Natural killer cell (primary cell): ENCODE measurements around the gene PRKAG2. TPM values are rescaled to one million over a fixed set of nuclear protein-coding genes. Genes with fewer than 3 reads are reported as not detected.

Source experiments
- ATAC-seq, 3 donors: fragments of 150-1000 bp in 2 of 3; fragments of 200-7000 bp in 1 of 3; cut with Tn5 transposase; 1 replicate in 1 of 3; 2 replicates in 2 of 3; pipeline ENCODE4 v1.10.0; 2021; ENCODE audit warnings: mild to moderate bottlenecking in 2 of 3, moderate library complexity in 2 of 3
- DNase-seq, 2 donors: peaks; one replicate each; pipeline versions ENCODE4 v3.0.0 to v3.0.0-alpha.2; 2013 to 2021; ENCODE audit warnings: mixed read lengths in 1 of 2
- H3K27ac ChIP-seq: one replicate; pipeline ENCODE4 v1.5.1; 2013; ENCODE audit warnings: mild to moderate bottlenecking, low read length
- H3K27me3 ChIP-seq: one replicate; pipeline ENCODE4 v1.6.1; 2013; ENCODE audit warnings: low read length; ENCODE audit not compliant: control insufficient read depth, insufficient read depth
- H3K36me3 ChIP-seq: one replicate; pipeline ENCODE4 v1.6.1; 2013; ENCODE audit warnings: low read length; ENCODE audit not compliant: control insufficient read depth, insufficient read depth
- H3K4me1 ChIP-seq: one replicate; pipeline ENCODE4 v1.6.1; 2013; ENCODE audit warnings: low read length; ENCODE audit not compliant: control insufficient read depth, insufficient read depth
- H3K4me3 ChIP-seq: one replicate; pipeline ENCODE4 v1.5.1; 2013; ENCODE audit warnings: low read length
- H3K9me3 ChIP-seq: one replicate; pipeline ENCODE4 v1.6.1; 2013; ENCODE audit warnings: low read length; ENCODE audit not compliant: control insufficient read depth, insufficient read depth
- H3K27ac Mint-ChIP-seq, 2 donors: one replicate each; pipeline ENCODE4 v1.8.0; 2022; ENCODE audit warnings: mild to moderate bottlenecking in 2 of 2, mixed read lengths in 2 of 2, moderate library complexity in 1 of 2
- H3K27me3 Mint-ChIP-seq, 2 donors: one replicate each; pipeline ENCODE4 v1.8.0; 2022; ENCODE audit warnings: low read depth in 2 of 2, mixed read lengths in 2 of 2
- H3K36me3 Mint-ChIP-seq: one replicate; pipeline ENCODE4 v1.8.0; 2022; ENCODE audit warnings: mixed read lengths
- H3K4me1 Mint-ChIP-seq, 2 donors: one replicate each; pipeline ENCODE4 v1.8.0; 2022; ENCODE audit warnings: mixed read lengths in 2 of 2
- H3K4me3 Mint-ChIP-seq: one replicate; pipeline ENCODE4 v1.8.0; 2022; ENCODE audit warnings: mild to moderate bottlenecking, moderate library complexity, mixed read lengths
- H3K9me3 Mint-ChIP-seq, 2 donors: one replicate each; pipeline ENCODE4 v1.8.0; 2022; ENCODE audit warnings: mixed read lengths in 2 of 2
- WGBS: methylation state at CpG from one replicate; pipeline ENCODE4 v1.1.7; 2013; ENCODE audit warnings: missing lambda C conversion rate; ENCODE audit not compliant: insufficient coverage; 5-methylcytosine and 5-hydroxymethylcytosine counted together
- intact Hi-C: fragments of 100-400 bp; cut with micrococcal nuclease; formaldehyde crosslinking; loops from one replicate; pipeline ENCODE4 v1.14.2; 2022
- total RNA-seq, 4 donors: library from RNA; stranded (reverse); fragments of 120-200 nt in 1 of 4; gene quantifications; one replicate each; pipeline versions ENCODE4 v1.2.3 to v1.2.4, GENCODE V29; 2013 to 2022
- TF ChIP-seq, protein P1 (sequence below): fragments of 200-600 bp; IDR thresholded peaks from one replicate; pipeline ENCODE4 v1.8.0; 2022; ENCODE audit warnings: antibody characterized with exemption

PRKAG2 gene
- total RNA-seq, 3 donors from 2014 or later (not counting 1 experiment from before 2014, with no cell fraction given), result 42.6 to 66.5 (median 64.4) TPM

DNA sequence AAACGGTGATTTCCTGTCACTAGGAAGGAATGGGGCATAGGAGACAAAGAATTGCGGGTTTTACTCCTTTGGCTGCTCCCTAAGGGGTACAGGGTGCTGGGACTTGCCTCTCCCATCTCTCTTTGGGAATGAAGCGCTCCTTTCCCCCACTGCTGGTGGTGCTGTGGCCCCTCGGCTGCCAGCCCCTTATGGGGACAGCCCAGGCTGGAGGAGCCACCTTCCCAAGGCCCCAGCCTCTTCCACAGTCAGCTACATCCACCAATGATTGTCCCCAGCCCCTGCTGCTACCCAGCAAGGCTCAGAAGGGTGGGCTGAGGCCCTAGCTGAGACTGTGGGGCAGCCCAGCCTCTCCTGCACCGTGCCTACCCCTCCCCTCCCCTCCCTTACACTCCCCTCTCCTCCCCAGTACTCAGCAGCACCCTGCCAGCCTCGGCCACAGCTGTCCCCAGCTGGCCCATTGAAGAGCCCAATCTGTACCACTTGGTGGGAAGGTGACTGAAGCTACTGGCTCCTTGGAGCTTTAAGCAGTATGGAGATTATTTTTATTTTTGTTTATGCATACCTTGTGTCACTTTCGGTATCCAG, 19.0 kb downstream of the PRKAG2 start:
- no peak overlapping the region for H3K4me3 ChIP-seq
- 88% methylated on average over 6 of the region's 7 CpGs for WGBS
- intact Hi-C loops, result no loop called here
- H3K4me1 Mint-ChIP-seq, result peaks cover 6 to 13% of the 10 kb centered on the region in 2 donors
- H3K36me3 ChIP-seq, result peaks cover 3% of the 10 kb centered on the region
- H3K27me3 ChIP-seq, result no peaks in the 10 kb centered on the region
- no peak overlapping the region for H3K4me3 Mint-ChIP-seq
- H3K36me3 Mint-ChIP-seq, result no peaks in the 10 kb centered on the region
- H3K9me3 ChIP-seq, result no peaks in the 10 kb centered on the region
- ATAC-seq (no peak), DNase-seq (no peak)
- H3K9me3 Mint-ChIP-seq, result no peaks in the 10 kb centered on the region
- TF ChIP-seq, protein P1, sequence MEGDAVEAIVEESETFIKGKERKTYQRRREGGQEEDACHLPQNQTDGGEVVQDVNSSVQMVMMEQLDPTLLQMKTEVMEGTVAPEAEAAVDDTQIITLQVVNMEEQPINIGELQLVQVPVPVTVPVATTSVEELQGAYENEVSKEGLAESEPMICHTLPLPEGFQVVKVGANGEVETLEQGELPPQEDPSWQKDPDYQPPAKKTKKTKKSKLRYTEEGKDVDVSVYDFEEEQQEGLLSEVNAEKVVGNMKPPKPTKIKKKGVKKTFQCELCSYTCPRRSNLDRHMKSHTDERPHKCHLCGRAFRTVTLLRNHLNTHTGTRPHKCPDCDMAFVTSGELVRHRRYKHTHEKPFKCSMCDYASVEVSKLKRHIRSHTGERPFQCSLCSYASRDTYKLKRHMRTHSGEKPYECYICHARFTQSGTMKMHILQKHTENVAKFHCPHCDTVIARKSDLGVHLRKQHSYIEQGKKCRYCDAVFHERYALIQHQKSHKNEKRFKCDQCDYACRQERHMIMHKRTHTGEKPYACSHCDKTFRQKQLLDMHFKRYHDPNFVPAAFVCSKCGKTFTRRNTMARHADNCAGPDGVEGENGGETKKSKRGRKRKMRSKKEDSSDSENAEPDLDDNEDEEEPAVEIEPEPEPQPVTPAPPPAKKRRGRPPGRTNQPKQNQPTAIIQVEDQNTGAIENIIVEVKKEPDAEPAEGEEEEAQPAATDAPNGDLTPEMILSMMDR, result no peak
- H3K27me3 Mint-ChIP-seq, result no peaks in the 10 kb centered on the region
- H3K27ac ChIP-seq, result no peak overlapping the region
- no peak overlapping the region for H3K27ac Mint-ChIP-seq
- peaks cover 17% of the 10 kb centered on the region for H3K4me1 ChIP-seq

DNA sequence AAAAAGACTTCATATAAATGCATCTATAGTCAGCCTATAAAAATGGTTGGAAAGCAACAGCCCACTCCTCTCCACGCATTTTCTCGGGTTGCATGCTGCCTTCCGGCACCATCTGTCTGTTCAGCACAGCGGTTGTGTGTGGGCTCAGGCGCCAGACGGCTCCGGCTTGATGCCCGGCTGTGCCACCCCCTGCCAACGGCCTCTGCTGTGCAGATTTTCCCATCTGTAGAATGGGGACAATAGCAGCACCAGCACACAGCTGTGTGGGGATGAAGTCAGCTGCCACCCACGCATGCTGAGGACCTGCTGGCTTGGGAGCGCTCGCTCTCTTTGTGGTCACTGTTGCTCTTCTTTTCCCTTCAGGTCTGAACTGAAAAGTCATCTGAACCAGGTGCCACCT, 19.5 kb downstream of the PRKAG2 start:
- intact Hi-C loops, result no loop called here
- Mint-ChIP-seq H3K27me3 (no peaks in the 10 kb centered on the region), H3K4me1 (peaks cover 11 to 18% of the 10 kb centered on the region in 2 donors), H3K27ac (no peak overlapping the region), H3K9me3 (no peaks in the 10 kb centered on the region), H3K36me3 (no peaks in the 10 kb centered on the region), H3K4me3 (no peak overlapping the region)
- ATAC-seq (no peak), DNase-seq (no peak)
- TF ChIP-seq, protein P1, result no peak
- peaks cover 20% of the 10 kb centered on the region for H3K4me1 ChIP-seq
- no peaks in the 10 kb centered on the region for H3K27me3 ChIP-seq
- no peaks in the 10 kb centered on the region for H3K9me3 ChIP-seq
- H3K27ac ChIP-seq, result no peak overlapping the region
- no peak overlapping the region for H3K4me3 ChIP-seq
- peaks cover 3% of the 10 kb centered on the region for H3K36me3 ChIP-seq
- WGBS, result 93% methylated on average over 12 of the region's 12 CpGs

DNA sequence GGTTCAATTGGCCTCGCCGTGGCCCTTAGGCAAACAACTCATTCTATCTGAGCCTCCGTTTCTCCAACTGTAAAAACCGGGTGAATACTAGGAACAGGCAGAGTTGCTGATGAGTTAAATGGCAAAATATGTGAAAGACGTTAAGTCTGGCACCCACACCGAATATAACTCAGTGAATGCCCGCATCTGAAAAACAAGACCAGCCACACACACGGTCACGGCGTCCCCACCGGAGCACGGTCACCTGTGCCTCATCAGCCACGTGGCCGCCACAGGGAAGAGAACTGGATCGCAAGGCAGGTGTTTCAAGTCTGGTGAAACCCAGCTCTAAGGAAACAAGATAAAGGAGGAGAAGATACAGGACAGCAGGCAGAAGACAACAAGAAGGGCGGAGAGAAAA, 20.4 kb downstream of the PRKAG2 start:
- no peak overlapping the region for H3K27ac ChIP-seq
- no peaks in the 10 kb centered on the region for H3K9me3 ChIP-seq
- TF ChIP-seq, protein P1, result no peak
- peaks cover 20 to 27% of the 10 kb centered on the region in 2 donors for H3K4me1 Mint-ChIP-seq
- no peaks in the 10 kb centered on the region for H3K27me3 Mint-ChIP-seq
- no peak overlapping the region for H3K27ac Mint-ChIP-seq
- no peak overlapping the region for H3K4me3 Mint-ChIP-seq
- H3K27me3 ChIP-seq, result no peaks in the 10 kb centered on the region
- ATAC-seq (no peak), DNase-seq (no peak)
- H3K9me3 Mint-ChIP-seq, result no peaks in the 10 kb centered on the region
- H3K36me3 Mint-ChIP-seq, result no peaks in the 10 kb centered on the region
- WGBS, result 89% methylated on average over 16 of the region's 16 CpGs
- intact Hi-C loops, result no loop called here
- peaks cover 3% of the 10 kb centered on the region for H3K36me3 ChIP-seq
- H3K4me1 ChIP-seq, result peaks cover 29% of the 10 kb centered on the region
- no peak overlapping the region for H3K4me3 ChIP-seq

DNA sequence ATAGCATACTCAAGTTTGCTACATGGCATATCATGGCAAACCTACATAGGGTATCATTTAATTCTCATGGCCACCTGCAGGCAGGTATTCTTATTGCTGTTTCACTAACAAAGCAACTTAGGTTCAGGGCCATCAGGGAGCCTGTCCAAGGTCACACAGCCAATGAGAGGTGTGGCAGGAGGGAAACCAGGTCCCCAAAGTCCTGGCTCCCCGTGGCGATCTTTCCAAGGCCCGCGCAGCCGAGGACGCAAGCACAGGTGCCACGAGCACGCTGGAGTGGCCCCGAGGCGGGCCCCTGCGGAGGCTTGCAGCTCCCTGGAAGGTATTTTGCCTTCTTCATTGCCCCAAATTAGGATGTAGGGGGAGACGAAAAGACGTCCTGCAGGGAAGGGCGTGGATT, 20.8 kb downstream of the PRKAG2 start:
- ATAC-seq, result no peak
- 96% methylated on average over 14 of the region's 14 CpGs for WGBS
- Mint-ChIP-seq H3K27ac (no peak overlapping the region), H3K4me1 (peaks cover 25 to 31% of the 10 kb centered on the region in 2 donors), H3K4me3 (no peak overlapping the region), H3K9me3 (no peaks in the 10 kb centered on the region), H3K36me3 (no peaks in the 10 kb centered on the region), H3K27me3 (no peaks in the 10 kb centered on the region)
- intact Hi-C loops, result no loop called here
- TF ChIP-seq, protein P1, result no peak
- Histone ChIP-seq H3K27ac (no peak overlapping the region), H3K4me1 (peaks cover 33% of the 10 kb centered on the region), H3K27me3 (no peaks in the 10 kb centered on the region), H3K9me3 (no peaks in the 10 kb centered on the region), H3K36me3 (peaks cover 3% of the 10 kb centered on the region), H3K4me3 (no peak overlapping the region)
- no peak for DNase-seq
